Astrocyte (in vitro differentiated cells and primary cell): ENCODE data around the gene DPH1. TPM values are rescaled to one million over a fixed set of nuclear protein-coding genes. Genes with fewer than 3 reads are reported as not detected.
A peak's percentile ranks its signal among the peaks of the same experiment; 100 is the strongest.

Source experiments
- DNase-seq: peaks from one replicate; pipeline ENCODE4 v3.0.0-alpha.2; 2010; ENCODE audit warnings: low read depth
- FAIRE-seq: peaks from 2 replicates; lab custom pipeline; 2011; peaks lifted over from hg19 to GRCh38; lab: Jason Lieb, UNC
- H2AFZ ChIP-seq: 2 replicates; pipeline ENCODE4 v1.6.0; 2012; ENCODE audit warnings: low read depth, low read length, inconsistent platforms
- H3K27ac ChIP-seq: 2 replicates; pipeline ENCODE4 v1.5.1; 2011; ENCODE audit warnings: low read depth, low read length, inconsistent platforms
- H3K27me3 ChIP-seq: 2 replicates; pipeline ENCODE4 v1.6.0; 2011; ENCODE audit warnings: low read length, inconsistent platforms; ENCODE audit not compliant: insufficient read depth
- H3K36me3 ChIP-seq: 2 replicates; pipeline ENCODE4 v1.5.1; 2011; ENCODE audit warnings: low read length, inconsistent platforms; ENCODE audit not compliant: insufficient read depth
- H3K4me1 ChIP-seq: 2 replicates; pipeline ENCODE4 v1.5.1; 2011; ENCODE audit warnings: low read length, inconsistent platforms; ENCODE audit not compliant: insufficient read depth
- H3K4me2 ChIP-seq: 2 replicates; pipeline ENCODE4 v1.6.0; 2012; ENCODE audit warnings: low read length, inconsistent platforms
- H3K4me3 ChIP-seq: 2 replicates; pipeline ENCODE4 v1.5.1; 2011; ENCODE audit warnings: low read depth, mild to moderate bottlenecking, low read length, inconsistent platforms; ENCODE audit not compliant: insufficient read depth
- H3K79me2 ChIP-seq: 2 replicates; pipeline ENCODE4 v1.6.0; 2012; ENCODE audit warnings: mild to moderate bottlenecking, low read length, inconsistent platforms; ENCODE audit not compliant: insufficient read depth
- H3K9ac ChIP-seq: 2 replicates; pipeline ENCODE4 v1.6.0; 2012; ENCODE audit warnings: mild to moderate bottlenecking, low read length, inconsistent platforms
- H3K9me3 ChIP-seq: 2 replicates; pipeline ENCODE4 v1.5.1; 2012; ENCODE audit warnings: low read depth, mild to moderate bottlenecking, low read length, inconsistent platforms; ENCODE audit not compliant: insufficient read depth
- H4K20me1 ChIP-seq: 2 replicates; pipeline ENCODE4 v1.6.0; 2012; ENCODE audit warnings: low read length, inconsistent platforms; ENCODE audit not compliant: insufficient read depth
- H3K27ac Mint-ChIP-seq: one replicate; pipeline ENCODE4 v1.8.0; 2021; ENCODE audit warnings: mild to moderate bottlenecking, mixed read lengths; ENCODE audit not compliant: unreplicated experiment
- H3K27me3 Mint-ChIP-seq: one replicate; pipeline ENCODE4 v1.8.0; 2021; ENCODE audit warnings: low read depth, mixed read lengths; ENCODE audit not compliant: unreplicated experiment
- H3K36me3 Mint-ChIP-seq: one replicate; pipeline ENCODE4 v1.8.0; 2021; ENCODE audit warnings: low read depth, mixed read lengths; ENCODE audit not compliant: unreplicated experiment
- H3K4me1 Mint-ChIP-seq: one replicate; pipeline ENCODE4 v1.8.0; 2021; ENCODE audit warnings: low read depth, mixed read lengths; ENCODE audit not compliant: unreplicated experiment
- H3K4me3 Mint-ChIP-seq: one replicate; pipeline ENCODE4 v1.8.0; 2021; ENCODE audit warnings: mild to moderate bottlenecking, moderate library complexity, mixed read lengths; ENCODE audit not compliant: unreplicated experiment
- H3K9me3 Mint-ChIP-seq: one replicate; pipeline ENCODE4 v1.8.0; 2021; ENCODE audit warnings: mild to moderate bottlenecking, mixed read lengths; ENCODE audit not compliant: unreplicated experiment
- CTCF ChIP-seq: IDR thresholded peaks from 2 replicates; pipeline ENCODE4 v1.5.1; 2011; ENCODE audit warnings: low read depth, mild to moderate bottlenecking, inconsistent platforms, low read length, moderate library complexity; ENCODE audit not compliant: insufficient read depth
- EZH2 ChIP-seq: IDR thresholded peaks from 2 replicates; pipeline ENCODE4 v1.6.1; 2012; ENCODE audit warnings: mild to moderate bottlenecking, low read length, inconsistent platforms; ENCODE audit not compliant: insufficient read depth
- total RNA-seq: library from RNA; stranded (reverse); gene quantifications from 2 replicates; pipeline ENCODE4 v1.2.1, GENCODE V29; 2021

DPH1 gene
- total RNA-seq, 1 donor from 2014 or later, result 25.8 TPM

- Mint-ChIP-seq H3K9me3 (no peaks in the 10 kb centered on the region), H3K4me3 (no peak overlapping the region), H3K4me1 (peaks cover 54% of the 10 kb centered on the region), H3K27ac (peak overlapping the region; percentile 75), H3K36me3 (peaks cover 32% of the 10 kb centered on the region), H3K27me3 (no peaks in the 10 kb centered on the region)
- no peaks in the 10 kb centered on the region for H3K36me3 ChIP-seq
- no peaks in the 10 kb centered on the region for H3K9me3 ChIP-seq
- peaks cover 67% of the 10 kb centered on the region for H3K4me1 ChIP-seq
- H3K27ac ChIP-seq, result peak overlapping the region; percentile 99
- peak overlapping the region; percentile 68 for H3K9ac ChIP-seq
- H3K4me3 ChIP-seq, result no peak overlapping the region
- TF ChIP-seq EZH2, result no peak
- no peak for TF ChIP-seq CTCF
- FAIRE-seq (no peak), DNase-seq (no peak)
- H3K27me3 ChIP-seq, result no peaks in the 10 kb centered on the region
- H4K20me1 ChIP-seq, result no peaks in the 10 kb centered on the region
- peaks cover 11% of the 10 kb centered on the region for H3K79me2 ChIP-seq
- H2AFZ ChIP-seq, result no peak overlapping the region
- no peak overlapping the region for H3K4me2 ChIP-seq
Observed at GRCh38 chr17:2070241-2071023, 40.5 kb downstream of the DPH1 start.

- peak overlapping the region; percentile 68 for H3K9ac ChIP-seq
- H3K27ac ChIP-seq, result peak overlapping the region; percentile 99
Observed at GRCh38 chr17:2071024-2071385, 41.1 kb downstream of the DPH1 start.

More at GRCh38 chr17:2071024-2071385, 41.1 kb downstream of the DPH1 start:
- Histone ChIP-seq H3K79me2 (peaks cover 7% of the 10 kb centered on the region), H3K9me3 (no peaks in the 10 kb centered on the region), H3K36me3 (no peaks in the 10 kb centered on the region), H3K27me3 (no peaks in the 10 kb centered on the region), H3K4me3 (no peak overlapping the region), H2AFZ (no peak overlapping the region), H4K20me1 (no peaks in the 10 kb centered on the region), H3K4me1 (peaks cover 67% of the 10 kb centered on the region), H3K4me2 (peak overlapping the region; percentile 57)
- H3K36me3 Mint-ChIP-seq, result peaks cover 29% of the 10 kb centered on the region
- no peak for DNase-seq
- peak overlapping the region; percentile 75 for H3K27ac Mint-ChIP-seq
- H3K4me3 Mint-ChIP-seq, result no peak overlapping the region
- TF ChIP-seq CTCF (no peak), EZH2 (no peak)
- no peaks in the 10 kb centered on the region for H3K9me3 Mint-ChIP-seq
- H3K27me3 Mint-ChIP-seq, result no peaks in the 10 kb centered on the region
- no peak for FAIRE-seq
- peaks cover 51% of the 10 kb centered on the region for H3K4me1 Mint-ChIP-seq
